OCI-LY7 (cell line): ENCODE data around the gene LSAMP. TPM values are rescaled to one million over a fixed set of nuclear protein-coding genes. Genes with fewer than 3 reads are reported as not detected.

Experiments
- BruUV-seq: library from RNA; stranded (reverse); fragments of 400-500 nt; replicated peaks from 2 replicates; lab custom pipeline; 2021; lab: Mats Ljungman, UMichigan
- CTCF ChIA-PET: fragments of 300-600 bp; sonication (Branson Sonifier 250); formaldehyde crosslinking; loops from one replicate; lab custom pipeline; 2022; ENCODE audit warnings: antibody characterized with exemption; ENCODE audit not compliant: unreplicated experiment; lab: Charles Lee
- POLR2A ChIA-PET: fragments of 300-600 bp; sonication (Branson Sonifier 250); formaldehyde crosslinking; loops from one replicate; lab custom pipeline; 2022; ENCODE audit warnings: antibody characterized with exemption; lab: Charles Lee
- DNase-seq: peaks from one replicate; pipeline ENCODE4 v3.0.0-alpha.2; 2015; ENCODE audit warnings: low spot score
- H2AFZ ChIP-seq: fragments of 200-600 bp; sonication (generic), shearing (Covaris generic); 2 replicates; pipeline ENCODE4 v1.6.1; 2014; ENCODE audit warnings: mild to moderate bottlenecking, antibody characterized with exemption, low read length, moderate library complexity
- H3K27ac ChIP-seq: fragments of 200-600 bp; sonication (generic); 2 replicates; pipeline ENCODE4 v1.5.1; 2014; ENCODE audit warnings: mixed run types, low read depth, mild to moderate bottlenecking, moderate library complexity, low read length, inconsistent platforms; ENCODE audit not compliant: poor library complexity, severe bottlenecking
- H3K36me3 ChIP-seq: fragments of 200-600 bp; sonication (generic); 2 replicates; pipeline ENCODE4 v1.6.1; 2014; ENCODE audit warnings: mild to moderate bottlenecking, antibody characterized with exemption, low read length, moderate library complexity, mixed read lengths; ENCODE audit not compliant: insufficient read depth
- H3K4me1 ChIP-seq: fragments of 200-600 bp; sonication (generic); 2 replicates; pipeline ENCODE4 v1.5.1; 2014; ENCODE audit warnings: mild to moderate bottlenecking, low read length; ENCODE audit not compliant: insufficient read depth, poor library complexity, severe bottlenecking
- H3K4me2 ChIP-seq: fragments of 200-600 bp; sonication (generic); 2 replicates; pipeline ENCODE4 v1.6.1; 2014; ENCODE audit warnings: mild to moderate bottlenecking, low read length
- H3K4me3 ChIP-seq: fragments of 200-600 bp; sonication (generic); 2 replicates; pipeline ENCODE4 v1.5.1; 2014; ENCODE audit warnings: mild to moderate bottlenecking, low read depth, low read length; ENCODE audit not compliant: poor library complexity, severe bottlenecking
- H3K79me2 ChIP-seq: fragments of 200-600 bp; sonication (generic); 2 replicates; pipeline ENCODE4 v1.6.1; 2016; ENCODE audit warnings: low read depth, mild to moderate bottlenecking, low read length, moderate library complexity, mixed read lengths; ENCODE audit not compliant: insufficient read depth
- H3K9me2 ChIP-seq: fragments of 200-600 bp; sonication (generic); 2 replicates; pipeline ENCODE4 v1.6.1; 2016; ENCODE audit warnings: mild to moderate bottlenecking, low read length, mixed read lengths; ENCODE audit not compliant: insufficient read depth
- H3K9me3 ChIP-seq: fragments of 200-600 bp; sonication (generic); 2 replicates; pipeline ENCODE4 v1.6.1; 2014; ENCODE audit warnings: mild to moderate bottlenecking, mixed run types, low read length, mixed read lengths
- H4K20me1 ChIP-seq: fragments of 200-600 bp; sonication (generic); 2 replicates; pipeline ENCODE4 v1.6.1; 2014; ENCODE audit warnings: mild to moderate bottlenecking, antibody characterized with exemption, low read length, moderate library complexity, mixed read lengths; ENCODE audit not compliant: insufficient read depth
- CTCF ChIP-seq: fragments of 200-600 bp; sonication (generic); conservative IDR thresholded peaks from 2 replicates; pipeline ENCODE4 v1.5.1; 2014; ENCODE audit warnings: mild to moderate bottlenecking, antibody characterized with exemption, low read length, moderate library complexity, mixed read lengths
- EZH2phosphoT487 ChIP-seq: fragments of 200-600 bp; sonication (generic); IDR thresholded peaks from 2 replicates; pipeline ENCODE4 v1.6.1; 2018; ENCODE audit warnings: low read depth, borderline replicate concordance, mild to moderate bottlenecking, mixed run types, antibody characterized with exemption, low read length, moderate library complexity, mixed read lengths
- intact Hi-C: fragments of 100-400 bp; cut with micrococcal nuclease; formaldehyde crosslinking; loops from one replicate; pipeline ENCODE4 v1.10.0; 2022; ENCODE audit not compliant: unreplicated experiment
- total RNA-seq, 2 experiments: library from RNA; depleted of rRNA in 1 of 2; stranded (reverse); fragments of >200 nt in 1 of 2; shearing (Covaris generic) in 1 of 2; gene quantifications; 2 replicates each; pipeline ENCODE4 v1.2.3, GENCODE V29; 2014 to 2022

LSAMP gene
- total RNA-seq, 2 experiments from 2014 or later: 1.4 TPM; not detected in 1

DNA sequence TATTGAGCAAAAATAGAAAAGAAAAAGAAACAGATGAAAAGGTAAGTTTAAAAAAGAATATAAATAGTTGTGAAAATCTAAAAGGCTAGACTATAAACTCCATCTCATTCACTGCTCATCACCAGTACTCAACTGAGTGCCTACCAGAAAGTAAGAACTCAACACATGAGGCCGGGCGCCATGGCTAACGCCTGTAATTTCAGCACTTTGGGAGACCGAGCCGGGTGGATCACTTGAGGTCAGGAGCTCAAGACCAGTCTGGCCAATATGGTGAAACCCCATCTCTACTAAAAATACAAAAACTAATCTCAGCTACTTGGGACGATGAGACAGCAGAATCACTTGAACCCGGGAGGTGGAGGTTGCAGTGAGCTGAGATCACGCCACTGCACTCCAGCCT is 19.3 kb downstream of the LSAMP start:
- BruUV-seq: no TSS peak
- intact Hi-C loops: no loop called here
- Histone ChIP-seq H3K27ac (no peak overlapping the region), H3K9me2 (no peaks in the 10 kb centered on the region), H3K36me3 (no peaks in the 10 kb centered on the region), H3K4me2 (no peak overlapping the region), H3K9me3 (no peaks in the 10 kb centered on the region), H3K4me3 (no peak overlapping the region), H4K20me1 (no peaks in the 10 kb centered on the region), H2AFZ (no peak overlapping the region), H3K79me2 (no peaks in the 10 kb centered on the region), H3K4me1 (no peaks in the 10 kb centered on the region)
- ChIA-PET POLR2A (interaction anchor here (0.6 kb wide), 2 partner anchors 19 to 255 kb away, joined by 3 read pairs; partner anchors contain the start of gene LSAMP), CTCF (no interaction called here)
- no peak for DNase-seq
- TF ChIP-seq CTCF (no peak), EZH2phosphoT487 (no peak)

- Histone ChIP-seq H3K27ac (no peak overlapping the region), H4K20me1 (no peaks in the 10 kb centered on the region), H3K36me3 (no peaks in the 10 kb centered on the region), H3K9me3 (no peaks in the 10 kb centered on the region), H3K4me2 (no peak overlapping the region), H2AFZ (no peak overlapping the region), H3K4me3 (no peak overlapping the region), H3K4me1 (no peaks in the 10 kb centered on the region), H3K9me2 (no peaks in the 10 kb centered on the region), H3K79me2 (no peaks in the 10 kb centered on the region)
- TF ChIP-seq EZH2phosphoT487 (no peak), CTCF (no peak)
- intact Hi-C loops: no loop called here
- CTCF ChIA-PET: no interaction called here
- no TSS peak for BruUV-seq
- DNase-seq: no peak
- POLR2A ChIA-PET: interaction anchor here (0.6 kb wide), 1 partner anchor 70 kb away, joined by 5 read pairs; no protein-coding TSS in a partner anchor
Measured at GRCh38 chr3:116425126-116425525, 20.2 kb downstream of the LSAMP start.

DNA sequence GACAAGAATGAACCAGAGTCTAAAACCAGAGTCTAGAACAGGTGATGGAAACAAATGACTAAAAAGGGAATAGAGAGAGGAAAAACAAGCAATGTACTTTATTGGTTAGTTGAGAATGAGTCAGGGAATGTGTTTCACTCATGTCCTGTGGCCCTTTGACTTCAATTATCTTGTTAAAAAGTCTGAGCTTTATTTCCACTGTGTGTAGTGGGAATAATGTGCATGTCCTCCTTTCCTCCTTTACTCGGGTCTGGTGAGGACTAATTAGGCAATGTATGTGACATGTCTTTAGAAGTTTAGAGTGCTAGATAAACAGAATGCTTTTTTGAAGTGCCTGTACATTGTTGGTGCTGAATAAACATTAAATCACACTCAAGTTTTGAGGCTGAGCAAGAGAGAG is 21.3 kb downstream of the LSAMP start:
- no TSS peak for BruUV-seq
- Histone ChIP-seq H3K4me3 (no peak overlapping the region), H3K4me1 (no peaks in the 10 kb centered on the region), H3K9me2 (no peaks in the 10 kb centered on the region), H4K20me1 (no peaks in the 10 kb centered on the region), H3K79me2 (no peaks in the 10 kb centered on the region), H3K36me3 (no peaks in the 10 kb centered on the region), H3K4me2 (no peak overlapping the region), H2AFZ (no peak overlapping the region), H3K9me3 (no peaks in the 10 kb centered on the region), H3K27ac (no peak overlapping the region)
- ChIA-PET POLR2A (no interaction called here), CTCF (no interaction called here)
- TF ChIP-seq CTCF (no peak), EZH2phosphoT487 (no peak)
- DNase-seq: no peak
- intact Hi-C loops: no loop called here
